Measurements from ENCODE around the gene DCAF17.
"Not testable (repeated sequence)": the region's sequence is repeated elsewhere in the genome, so short reads cannot be mapped to it uniquely, and the experiment has no call there.

Gene DCAF17

DNA sequence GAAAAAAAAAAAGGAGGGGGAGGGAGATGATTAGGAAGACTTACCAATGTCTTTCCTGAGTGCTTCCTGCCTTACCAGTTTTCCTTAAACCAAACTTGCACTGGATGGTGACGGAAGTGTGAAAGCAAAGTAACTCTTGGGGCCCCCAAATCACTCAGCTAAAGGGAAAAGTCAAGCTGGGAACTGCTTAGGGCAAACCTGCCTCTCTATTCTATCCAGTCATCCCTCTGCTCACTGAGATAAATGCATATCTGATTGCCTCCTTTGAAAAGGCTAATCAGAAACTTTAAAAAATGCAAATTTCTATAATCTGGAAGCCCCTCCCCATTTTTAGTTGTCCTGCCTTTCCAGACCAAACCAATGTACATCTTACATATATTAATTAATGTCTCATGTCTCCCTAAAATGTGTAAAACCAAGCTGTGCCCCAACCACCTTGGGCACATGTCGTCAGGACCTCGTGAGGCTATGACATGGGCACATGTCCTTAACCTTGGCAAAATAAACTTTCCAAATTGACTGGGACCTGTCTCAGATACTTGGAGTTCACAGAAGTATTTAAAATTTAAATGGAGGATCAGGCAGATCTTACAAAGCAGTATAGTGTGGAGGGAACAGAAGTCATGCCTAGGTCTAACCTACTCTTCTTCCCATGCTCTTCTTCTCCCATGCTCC lies 81.0 kb downstream of the DCAF17 start:
- no peak for DNase-seq (ENCODE audit: low spot score)

DNA sequence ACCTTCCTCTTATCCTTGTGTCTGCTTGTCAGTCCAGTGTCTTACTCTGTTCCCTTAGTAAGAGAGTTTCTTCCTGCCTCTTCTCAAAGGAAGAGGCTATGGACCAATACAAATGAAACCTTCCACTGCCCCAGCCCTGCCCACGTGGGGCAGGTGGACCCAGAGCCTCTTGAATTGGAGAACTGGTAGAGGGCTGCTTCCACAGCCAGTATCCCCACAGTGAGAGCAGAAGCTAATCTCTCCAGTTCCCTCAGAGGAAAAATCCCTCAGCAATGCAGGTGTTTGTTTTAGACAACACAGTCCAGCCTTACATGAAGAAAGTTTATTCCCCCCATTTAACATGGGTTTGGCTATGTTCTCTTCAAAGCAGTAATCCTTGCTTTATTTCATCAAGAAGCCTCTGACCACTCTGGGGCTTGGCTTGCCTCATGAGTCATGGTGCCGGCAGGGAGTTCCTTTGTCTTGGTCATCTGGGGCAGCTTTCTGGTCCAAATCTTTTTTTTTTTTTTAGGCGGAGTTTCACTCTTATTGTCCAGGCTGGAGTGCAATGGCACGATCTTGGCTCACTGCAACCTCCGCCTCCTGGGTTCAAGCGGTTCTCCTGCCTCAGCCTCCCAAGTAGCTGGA lies 81.8 kb downstream of the DCAF17 start:
- no peak for DNase-seq (ENCODE audit: low spot score)

DNA sequence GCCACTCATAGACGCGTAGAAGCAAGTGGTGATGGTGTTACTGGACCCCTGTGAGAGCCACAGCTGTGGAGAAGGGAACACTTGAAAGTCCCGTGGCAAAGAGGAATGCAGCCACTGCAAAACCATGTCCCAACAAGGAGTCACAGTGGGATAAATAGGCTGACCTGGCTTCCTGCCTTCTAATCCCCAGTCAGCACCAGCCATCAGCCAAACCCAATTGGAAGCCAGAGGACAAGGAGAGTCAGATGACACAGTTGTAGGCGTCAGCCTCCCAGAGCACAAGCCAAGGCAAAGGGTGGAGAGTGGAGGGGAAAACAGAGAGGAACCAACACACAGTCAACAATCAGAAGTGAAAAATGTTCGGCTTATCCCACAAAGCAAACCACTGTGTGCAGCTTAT lies 82.8 kb downstream of the DCAF17 start:
- DNase-seq (ENCODE audit: low spot score), result no peak

DNA sequence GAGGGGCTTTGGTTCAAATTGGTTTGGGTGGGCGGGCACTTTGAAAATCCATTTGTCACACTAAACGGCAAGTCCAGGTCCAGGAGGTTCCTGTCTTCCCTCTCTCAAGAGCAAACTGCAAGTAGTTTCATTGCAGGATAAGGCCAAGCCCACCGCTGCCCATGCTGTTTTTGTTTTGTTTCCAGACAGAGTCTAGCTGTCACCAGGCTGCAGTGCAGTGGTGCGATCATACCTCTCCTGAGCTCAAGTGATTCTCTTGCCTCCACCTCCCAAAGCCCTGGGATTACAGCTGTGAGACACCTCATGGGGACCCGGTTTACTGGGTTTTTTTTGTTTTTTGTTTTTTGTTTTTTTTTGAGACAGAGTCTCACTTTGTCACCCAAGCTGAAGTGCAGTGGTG lies 86.4 kb downstream of the DCAF17 start:
- no peak for DNase-seq (ENCODE audit: low spot score)

DNA sequence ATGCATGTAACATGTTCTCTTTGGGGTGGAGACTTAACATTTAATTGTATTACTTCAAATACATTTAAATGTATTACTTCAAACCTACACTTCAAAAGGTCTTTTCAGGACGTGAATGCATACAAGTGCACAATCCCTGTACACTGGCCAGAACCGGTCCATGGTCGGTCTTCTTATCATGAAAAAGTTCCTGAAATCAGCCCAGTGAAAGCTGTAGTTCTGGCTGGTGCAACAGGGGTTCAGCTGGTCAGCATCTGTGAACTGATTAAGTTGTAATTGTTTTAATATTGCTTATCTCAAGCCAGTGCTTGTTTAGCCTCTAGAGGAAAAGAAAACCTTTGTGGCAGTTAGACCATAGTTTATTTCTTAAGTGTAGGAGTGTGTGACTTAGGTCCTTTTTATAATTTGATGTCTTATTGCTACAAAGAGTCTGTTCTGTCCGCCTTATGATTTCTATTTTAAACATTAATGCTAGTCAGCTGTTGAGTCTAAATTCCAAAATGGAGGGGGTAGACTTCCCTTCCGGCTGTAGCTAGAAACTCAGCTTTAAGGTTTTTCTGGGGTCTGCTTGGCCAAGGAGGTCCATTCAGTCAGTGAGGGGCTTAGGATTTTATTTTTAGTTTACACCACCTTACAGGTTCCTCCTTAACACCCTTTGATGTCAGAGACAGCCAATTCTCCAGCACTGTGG lies 87.5 kb downstream of the DCAF17 start:
- DNase-seq (ENCODE audit: low spot score), result no peak

DNA sequence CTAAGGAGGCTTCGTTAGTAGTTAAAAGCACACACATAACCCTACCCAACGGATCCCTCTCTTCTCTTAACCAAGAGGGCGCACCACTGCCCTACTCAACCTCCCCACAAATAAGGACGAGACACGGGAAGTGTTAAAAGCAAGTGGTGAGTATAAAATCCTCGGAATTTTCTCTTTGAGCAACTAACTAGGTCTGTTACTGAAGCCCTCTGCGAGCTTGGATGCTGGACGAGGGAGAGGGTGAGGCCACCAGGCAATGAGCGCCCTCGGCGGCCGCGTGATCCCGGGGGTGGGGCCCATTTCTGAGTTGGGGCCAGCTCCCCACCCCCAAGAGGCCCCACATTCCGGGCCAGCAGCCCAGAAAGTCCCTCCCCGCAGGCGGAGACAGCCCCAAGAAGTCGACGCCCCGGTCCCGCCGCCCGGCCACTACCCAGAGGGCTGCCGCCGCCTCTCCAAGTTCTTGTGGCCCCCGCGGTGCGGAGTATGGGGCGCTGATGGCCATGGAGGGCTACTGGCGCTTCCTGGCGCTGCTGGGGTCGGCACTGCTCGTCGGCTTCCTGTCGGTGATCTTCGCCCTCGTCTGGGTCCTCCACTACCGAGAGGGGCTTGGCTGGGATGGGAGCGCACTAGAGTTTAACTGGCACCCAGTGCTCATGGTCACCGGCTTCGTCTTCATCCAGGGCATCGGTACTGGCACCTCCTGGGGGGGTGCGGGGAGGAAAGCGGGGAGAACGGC lies 88.2 kb downstream of the DCAF17 start, which contains the start of gene CYBRD1:
TSS of gene CYBRD1 (plus strand) at position 423 of the 736 bp plus-strand sequence. CDS start at position 495, 72 bp downstream.
- DNase-seq (ENCODE audit: low spot score), result peak; percentile 77

DNA sequence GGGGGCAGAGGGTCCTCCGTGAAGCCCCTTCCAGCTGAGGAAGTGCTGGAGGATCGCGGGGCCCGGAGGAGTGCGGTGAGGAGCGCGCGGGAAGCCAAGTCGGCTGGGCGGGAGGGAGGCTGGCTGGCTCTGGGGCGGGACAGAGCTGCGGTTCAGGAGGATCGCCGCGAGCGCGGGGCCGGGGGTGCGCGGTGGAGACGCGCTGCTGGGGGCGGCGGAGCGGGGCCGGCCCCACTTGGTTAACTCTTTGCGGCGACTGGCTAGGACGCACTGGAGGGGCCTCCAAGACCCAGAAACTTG lies 88.7 kb downstream of the DCAF17 start:
- DNase-seq (ENCODE audit: low spot score), result no peak

DNA sequence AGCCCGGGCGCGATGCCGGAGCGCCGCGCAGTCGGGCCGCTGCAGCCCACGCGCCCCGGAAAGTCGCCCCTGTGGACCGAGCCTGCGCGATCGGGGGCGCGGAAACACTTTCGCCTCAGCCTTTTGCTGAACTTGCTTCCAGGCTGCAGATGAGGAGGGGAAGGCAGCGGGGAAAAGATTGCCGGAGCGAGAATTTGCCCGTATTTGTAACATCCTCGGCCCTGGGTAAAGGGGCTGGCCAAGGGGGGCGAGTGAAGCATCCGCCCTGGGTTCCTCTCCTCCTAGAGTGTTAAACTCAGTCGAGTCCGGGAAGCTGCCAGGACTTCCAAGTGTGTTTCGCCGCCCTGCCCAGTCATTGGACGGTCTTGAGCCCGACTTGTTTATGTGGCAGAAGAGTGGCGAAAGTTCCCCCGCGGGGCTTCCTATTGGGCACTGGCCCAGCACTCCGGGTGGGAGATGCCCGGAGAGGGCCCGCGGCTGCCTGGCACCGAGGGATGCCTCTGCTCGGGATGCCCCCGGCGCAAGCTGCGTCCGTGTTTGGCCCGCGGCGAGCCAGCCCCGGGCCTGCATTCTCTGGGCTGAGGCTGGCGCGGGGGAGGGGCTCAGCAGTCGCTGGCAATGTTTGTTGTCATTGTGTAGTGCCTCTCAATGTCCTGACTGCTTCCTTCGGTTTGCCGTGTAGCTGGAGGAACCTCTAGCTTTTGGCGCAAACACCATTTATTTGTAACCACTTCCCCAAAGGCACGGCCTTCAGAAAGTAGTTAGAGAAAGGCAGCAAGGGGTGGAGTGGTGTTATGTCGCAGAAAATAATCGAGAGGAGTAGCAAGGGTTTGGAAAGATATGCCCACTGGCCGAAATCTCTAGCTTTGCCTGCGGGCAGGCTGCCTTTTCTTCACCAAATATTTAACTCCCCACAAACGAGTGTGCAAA lies 89.3 kb downstream of the DCAF17 start:
- DNase-seq (ENCODE audit: low spot score), result peak; percentile 56

DNA sequence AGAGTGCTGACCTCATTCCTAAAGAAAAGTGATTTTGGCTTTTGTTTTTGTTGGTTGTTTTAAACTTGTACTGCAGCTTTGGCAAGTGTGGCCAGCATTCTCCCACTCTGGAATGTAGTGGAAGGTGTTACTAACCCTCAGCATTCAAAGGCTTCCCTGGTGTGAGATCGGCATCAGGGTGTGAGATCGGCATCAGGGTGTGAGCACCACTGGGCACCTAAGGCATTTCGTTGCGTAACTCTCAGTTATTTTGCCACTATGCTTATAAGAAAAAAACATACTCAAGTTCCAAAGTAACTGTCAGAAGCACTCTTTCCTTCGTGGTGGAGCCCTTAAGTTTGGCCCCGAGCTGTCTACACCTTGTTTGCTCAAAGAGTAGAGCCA lies 90.0 kb downstream of the DCAF17 start:
- DNase-seq (ENCODE audit: low spot score), result no peak

DNA sequence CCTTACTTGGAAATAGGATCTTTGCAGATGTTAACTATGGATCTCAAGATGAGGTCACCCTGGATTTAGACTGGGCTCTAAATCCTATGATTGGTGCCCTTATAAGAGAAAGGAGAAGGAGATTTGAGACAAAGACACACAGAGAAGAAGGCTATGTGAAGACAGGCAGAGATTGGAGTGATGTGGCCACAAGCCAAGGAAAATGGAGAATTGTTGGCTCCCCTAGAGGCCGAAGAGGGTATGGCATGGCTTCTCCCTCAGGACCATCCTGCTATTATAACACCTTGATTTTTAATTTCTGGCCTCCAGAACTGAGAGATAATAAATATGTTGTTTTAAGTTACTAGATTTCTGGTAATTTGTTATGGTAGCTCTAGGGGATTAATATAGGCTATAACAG lies 95.9 kb downstream of the DCAF17 start:
- peak; percentile 44 for DNase-seq (ENCODE audit: low spot score)

DNA sequence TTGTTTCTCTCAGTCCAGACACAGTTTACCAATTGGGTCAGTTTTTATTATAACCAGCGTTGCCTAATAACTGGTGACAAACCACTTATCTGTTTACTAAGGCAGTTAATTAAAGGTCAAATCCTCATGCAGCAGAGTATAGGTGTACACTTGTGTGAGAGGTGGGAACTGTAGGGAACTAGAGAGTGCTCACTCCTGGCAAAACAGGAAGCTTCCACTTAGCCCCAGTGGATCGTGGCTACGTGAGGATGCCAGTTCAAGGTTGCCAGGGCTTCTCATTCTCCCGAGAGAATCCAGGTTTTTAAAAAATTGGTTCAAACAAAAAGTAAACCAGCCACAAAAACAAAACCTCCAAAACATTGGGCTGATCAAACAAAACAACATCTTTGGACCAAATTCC lies 96.4 kb downstream of the DCAF17 start:
- no peak for DNase-seq (ENCODE audit: low spot score)

DNA sequence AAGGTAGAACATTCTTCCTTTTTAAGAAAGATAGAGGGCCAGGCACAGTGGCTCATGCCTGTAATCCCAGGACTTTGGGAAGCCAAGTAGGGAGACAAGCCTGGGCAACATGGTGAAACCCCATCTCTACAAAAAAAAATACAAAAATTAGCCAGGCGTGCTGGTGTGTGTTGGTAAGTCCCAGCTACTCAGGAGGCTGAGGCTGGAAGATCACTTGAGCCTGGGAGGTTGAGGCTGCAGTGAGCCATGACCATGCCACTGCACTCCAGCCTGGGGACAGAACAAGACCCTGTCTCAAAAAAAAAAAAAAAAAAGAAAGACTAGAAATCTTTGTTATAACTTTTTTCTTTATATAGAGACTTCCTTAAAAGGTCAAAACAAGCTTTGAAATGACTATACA lies 96.8 kb downstream of the DCAF17 start:
- DNase-seq (ENCODE audit: low spot score), result not testable (repeated sequence)

DNA sequence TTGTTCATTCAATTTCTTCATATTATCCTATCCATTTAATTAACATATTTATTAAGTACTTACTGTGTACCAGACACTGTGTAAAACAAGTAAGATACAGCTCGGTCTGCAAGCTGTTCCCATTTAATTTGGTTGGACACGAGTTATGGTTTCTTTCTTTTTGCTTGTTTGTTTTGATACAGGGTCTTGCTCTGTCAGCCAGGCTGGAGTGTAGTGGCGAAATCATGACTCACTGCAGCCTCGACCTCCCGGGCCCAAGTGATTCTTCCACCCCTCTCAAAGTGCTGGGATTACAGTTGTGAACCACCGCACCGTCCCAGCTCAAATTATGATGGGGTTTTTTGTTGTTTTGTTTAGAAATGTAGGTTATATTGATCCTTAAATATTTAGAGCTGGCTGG lies 97.3 kb downstream of the DCAF17 start:
- no peak for DNase-seq (ENCODE audit: low spot score)

DNA sequence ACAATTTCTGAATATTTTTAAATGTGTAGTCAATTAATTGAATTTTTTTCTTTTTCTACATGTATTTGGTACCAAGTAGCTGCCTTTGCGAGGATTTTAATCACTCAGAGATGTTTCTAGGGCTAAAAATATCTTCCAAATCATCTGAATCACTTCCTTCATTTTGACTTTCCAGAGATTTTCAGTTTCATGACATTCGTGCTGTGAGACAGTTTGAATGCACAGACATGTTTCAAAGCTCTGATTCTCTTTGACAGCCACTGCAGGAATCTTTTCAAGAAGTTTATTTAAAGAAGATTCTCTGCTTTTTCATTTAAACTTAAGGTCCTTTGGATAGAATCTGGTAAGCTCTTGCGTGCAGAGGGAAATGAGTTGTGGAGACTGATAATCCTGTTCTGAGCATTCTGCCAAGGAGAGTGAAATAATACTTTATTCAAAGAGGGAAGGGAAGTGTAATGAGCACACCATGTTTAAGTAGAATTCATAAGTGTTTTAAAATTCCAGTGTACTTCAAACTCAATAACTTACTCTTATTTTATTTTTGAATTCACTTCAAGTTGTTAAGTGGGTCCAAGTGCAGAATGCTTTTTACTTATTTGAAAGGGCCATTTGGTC lies 97.9 kb downstream of the DCAF17 start:
- no peak for DNase-seq (ENCODE audit: low spot score)

DNA sequence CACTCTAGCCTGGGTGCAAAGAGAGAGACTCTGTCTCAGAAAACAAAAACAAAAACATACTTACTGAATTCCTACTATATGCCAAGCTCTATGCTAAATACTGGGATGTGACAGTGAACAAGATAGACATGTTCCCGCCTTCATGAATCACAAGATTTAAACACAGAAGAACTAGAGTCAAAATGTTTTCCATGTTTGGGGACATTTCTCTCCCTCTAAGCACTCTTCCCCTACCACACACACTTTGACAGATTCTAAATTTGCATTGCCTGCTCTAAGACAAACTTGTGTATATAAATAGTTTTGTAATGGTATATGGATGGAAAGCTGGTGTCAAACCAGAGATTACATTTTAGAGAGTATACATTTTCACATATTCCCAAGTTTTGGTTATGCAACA lies 99.3 kb downstream of the DCAF17 start:
- DNase-seq (ENCODE audit: low spot score), result no peak
